Activated naive CD4-positive, alpha-beta T cell treated with anti-CD3 and anti-CD28 coated beads, Interleukin-2, amount 10 ng/mL, durations not matched to agents 7 days and 5 days (primary cell): ENCODE measurements around the gene FAM83D.

Experiments
- CTCF ChIA-PET: fragments of 350-600 bp; sonication (Branson Sonifier 250); formaldehyde crosslinking; loops from one replicate; lab custom pipeline; 2021; ENCODE audit warnings: antibody characterized with exemption; lab: Charles Lee
- DNase-seq: peaks from one replicate; pipeline ENCODE4 v3.0.0-alpha.2; 2020
- H3K27ac Mint-ChIP-seq: one replicate; pipeline ENCODE4 v1.8.0; 2021; ENCODE audit warnings: mild to moderate bottlenecking, moderate library complexity, mixed read lengths
- H3K27me3 Mint-ChIP-seq: one replicate; pipeline ENCODE4 v1.8.0; 2021; ENCODE audit warnings: mild to moderate bottlenecking, mixed read lengths
- H3K36me3 Mint-ChIP-seq: one replicate; pipeline ENCODE4 v1.8.0; 2021; ENCODE audit warnings: mixed read lengths
- H3K4me1 Mint-ChIP-seq: one replicate; pipeline ENCODE4 v1.8.0; 2021; ENCODE audit warnings: mixed read lengths
- H3K4me3 Mint-ChIP-seq: one replicate; pipeline ENCODE4 v1.8.0; 2021; ENCODE audit warnings: mild to moderate bottlenecking, moderate library complexity, mixed read lengths
- H3K9me3 Mint-ChIP-seq: one replicate; pipeline ENCODE4 v1.8.0; 2021; ENCODE audit warnings: mixed read lengths

The FAM83D gene

DNA sequence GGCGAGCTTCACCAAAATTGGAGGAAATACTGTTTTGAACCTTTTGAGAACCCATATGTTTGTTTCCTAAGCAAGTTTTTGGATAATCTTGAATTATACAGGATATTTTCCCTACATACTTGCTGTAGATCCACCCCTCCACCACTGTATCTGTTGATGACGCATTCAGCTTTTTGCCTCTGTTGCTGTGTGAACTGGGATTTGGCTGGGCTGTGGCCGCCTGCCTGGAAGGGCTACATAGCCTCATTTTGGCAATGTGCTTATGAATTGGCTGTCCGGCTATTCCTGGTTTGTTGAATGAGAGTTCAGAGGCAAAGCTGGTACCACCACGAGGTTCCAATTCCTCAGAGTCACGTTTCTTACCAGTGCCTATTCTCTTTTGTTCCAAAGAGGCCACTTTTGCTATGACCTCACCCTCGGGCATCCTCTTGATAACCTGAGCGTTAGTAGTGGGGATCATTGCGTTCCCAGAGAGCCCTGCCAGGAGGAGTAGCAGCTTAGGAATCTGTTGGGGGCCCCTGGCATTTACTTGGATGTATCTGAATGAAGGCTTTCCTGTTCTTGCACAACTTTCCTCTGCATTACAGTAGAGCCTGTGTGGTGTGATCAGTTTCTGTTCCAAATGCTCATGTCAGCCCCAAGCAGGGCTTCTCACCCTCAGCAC is 6.4 kb downstream of the FAM83D start:
- no peaks in the 10 kb centered on the region for H3K9me3 Mint-ChIP-seq
- CTCF ChIA-PET: interaction anchor here (1.1 kb wide), 1 partner anchor 115 kb away, joined by 3 read pairs; no protein-coding TSS in a partner anchor

DNA sequence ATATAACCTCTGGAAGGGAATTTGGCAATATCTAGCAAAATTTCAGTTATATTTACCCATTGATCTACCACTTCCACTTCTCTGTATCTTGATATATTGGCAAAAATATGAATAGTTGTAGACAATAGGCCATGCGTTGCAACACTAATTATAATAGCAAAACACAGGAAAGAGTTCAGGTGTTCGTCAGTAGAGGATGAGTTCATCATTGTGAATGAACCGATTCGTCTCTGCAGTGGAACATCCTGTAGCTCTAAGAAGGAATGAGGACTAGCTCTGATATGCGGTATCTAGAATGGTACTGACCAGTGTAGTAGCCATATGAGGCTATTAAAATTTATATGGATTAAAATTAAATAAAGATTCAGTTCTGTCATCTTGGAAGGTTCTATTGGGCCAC is 8.3 kb downstream of the FAM83D start:
- Mint-ChIP-seq H3K27me3 (no peaks in the 10 kb centered on the region), H3K27ac (no peak overlapping the region), H3K4me3 (no peak overlapping the region), H3K4me1 (peaks cover 27% of the 10 kb centered on the region), H3K36me3 (peaks cover 28% of the 10 kb centered on the region), H3K9me3 (no peaks in the 10 kb centered on the region)
- CTCF ChIA-PET: interaction anchor here (1.3 kb wide), 1 partner anchor 63 kb away, joined by 5 read pairs; no protein-coding TSS in a partner anchor
- DNase-seq: no peak

More for the DNA sequence above, 6.4 kb downstream of the FAM83D start:
- Mint-ChIP-seq H3K4me3 (no peak overlapping the region), H3K4me1 (peaks cover 45% of the 10 kb centered on the region), H3K36me3 (peaks cover 28% of the 10 kb centered on the region), H3K27ac (no peak overlapping the region), H3K27me3 (no peaks in the 10 kb centered on the region)
- no peak for DNase-seq

DNA sequence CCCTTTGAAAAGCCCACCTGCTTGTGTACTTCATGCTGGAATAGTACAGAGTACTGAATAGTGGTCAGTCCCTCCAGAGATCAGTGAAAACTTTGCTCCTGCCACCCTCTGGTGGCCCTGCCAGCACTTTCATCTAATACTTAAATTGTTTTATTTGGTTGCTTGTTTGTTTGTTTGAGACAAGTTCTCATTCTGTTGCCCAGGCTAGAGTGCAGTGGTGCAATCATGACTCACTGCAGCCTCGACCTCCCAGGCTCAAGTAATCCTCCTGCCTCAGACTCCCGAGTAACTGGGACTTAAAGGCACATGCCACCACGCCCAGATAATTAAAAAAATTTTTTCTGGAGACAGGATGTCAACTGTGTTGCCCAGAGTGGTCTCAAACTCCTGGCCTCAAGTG is 9.1 kb downstream of the FAM83D start:
- no peak overlapping the region for H3K27ac Mint-ChIP-seq
- H3K9me3 Mint-ChIP-seq: no peaks in the 10 kb centered on the region
- H3K27me3 Mint-ChIP-seq: no peaks in the 10 kb centered on the region
- peaks cover 24% of the 10 kb centered on the region for H3K4me1 Mint-ChIP-seq
- H3K4me3 Mint-ChIP-seq: no peak overlapping the region
- peaks cover 28% of the 10 kb centered on the region for H3K36me3 Mint-ChIP-seq
- no peak for DNase-seq
- CTCF ChIA-PET: interaction anchor here (0.6 kb wide), 1 partner anchor 872 kb away, joined by 3 read pairs; no protein-coding TSS in a partner anchor

DNA sequence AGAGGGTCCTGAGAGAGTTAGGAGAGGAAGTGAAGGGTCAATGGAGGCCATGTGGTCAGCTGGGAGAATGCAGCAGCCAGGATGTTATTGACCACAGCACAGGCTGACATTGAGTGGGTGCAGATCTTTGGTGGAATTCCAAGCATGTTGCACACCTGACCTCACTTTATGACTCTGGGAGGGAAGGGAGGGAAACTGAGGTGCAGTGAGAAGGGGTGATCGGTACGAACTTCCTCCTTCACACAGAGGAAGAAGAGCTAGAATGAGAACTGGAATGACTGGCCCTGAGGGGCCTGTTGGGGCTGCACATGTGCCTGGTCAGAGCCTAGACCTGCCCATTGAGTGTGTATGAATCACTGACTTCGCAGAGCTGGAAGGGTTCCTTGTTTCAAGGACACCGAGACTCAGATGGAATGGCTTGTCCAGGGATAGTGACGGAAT is 9.8 kb downstream of the FAM83D start:
- Mint-ChIP-seq H3K9me3 (no peaks in the 10 kb centered on the region), H3K4me3 (no peak overlapping the region), H3K27ac (no peak overlapping the region), H3K27me3 (no peaks in the 10 kb centered on the region), H3K36me3 (peaks cover 28% of the 10 kb centered on the region), H3K4me1 (peaks cover 17% of the 10 kb centered on the region)
- CTCF ChIA-PET: interaction anchor here (0.6 to 1.5 kb wide), 3 partner anchors 26 to 873 kb away, joined by 3 to 5 read pairs (median 3); partner anchors contain the start of gene DHX35
- DNase-seq: no peak

DNA sequence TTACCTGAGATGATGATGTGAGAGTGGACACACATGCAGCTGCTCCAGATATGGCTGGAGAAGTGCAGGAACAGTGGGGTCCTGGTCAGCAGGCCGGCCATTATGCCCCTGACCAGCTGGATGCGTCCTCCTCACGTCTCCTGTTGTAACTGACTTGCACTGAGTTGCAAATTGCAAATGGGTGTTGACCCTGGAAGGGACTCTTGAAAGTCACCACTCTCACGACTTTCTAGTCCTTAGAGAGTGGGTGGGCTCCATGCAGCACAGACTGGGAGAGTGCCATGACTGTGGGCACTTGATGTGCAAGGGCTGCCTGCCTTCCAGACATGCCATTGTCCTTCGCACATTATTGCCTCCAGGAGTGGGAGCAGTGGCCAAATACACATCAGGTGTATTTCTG is 10.8 kb downstream of the FAM83D start:
- Mint-ChIP-seq H3K4me3 (no peak overlapping the region), H3K9me3 (no peaks in the 10 kb centered on the region), H3K27ac (no peak overlapping the region), H3K36me3 (peaks cover 33% of the 10 kb centered on the region), H3K27me3 (no peaks in the 10 kb centered on the region), H3K4me1 (peaks cover 13% of the 10 kb centered on the region)
- CTCF ChIA-PET: interaction anchor here (1.1 to 1.5 kb wide), 2 partner anchors 25 to 112 kb away, joined by 3 to 5 read pairs; partner anchors contain the start of gene DHX35
- no peak for DNase-seq

DNA sequence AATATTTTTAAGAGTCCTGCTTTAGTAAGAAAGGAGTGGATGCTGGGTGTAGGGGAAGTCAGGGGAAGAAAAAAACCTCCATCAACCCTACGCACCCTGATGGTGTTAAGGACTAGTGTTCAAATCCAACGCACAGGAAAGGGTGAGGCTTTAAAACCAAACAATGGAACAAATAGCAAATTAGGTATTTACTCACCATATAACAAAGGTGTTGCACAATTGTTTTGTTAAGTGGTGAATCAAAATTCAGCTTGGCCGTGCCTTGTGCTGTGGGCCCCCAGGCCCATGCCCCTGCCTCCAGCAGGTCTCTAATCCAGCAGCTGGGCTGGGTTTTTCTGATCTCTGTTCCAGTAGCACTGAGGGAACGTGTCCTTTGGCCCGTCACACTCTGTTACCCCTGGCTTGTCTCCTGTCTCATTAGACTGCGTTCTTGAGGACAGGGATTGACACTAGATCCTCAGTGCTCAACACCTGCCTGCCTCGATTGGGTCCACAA is 11.8 kb downstream of the FAM83D start:
- H3K9me3 Mint-ChIP-seq: no peaks in the 10 kb centered on the region
- CTCF ChIA-PET: no interaction called here
- H3K4me3 Mint-ChIP-seq: no peak overlapping the region
- no peak overlapping the region for H3K27ac Mint-ChIP-seq
- no peak for DNase-seq
- no peaks in the 10 kb centered on the region for H3K27me3 Mint-ChIP-seq
- peaks cover 40% of the 10 kb centered on the region for H3K36me3 Mint-ChIP-seq
- H3K4me1 Mint-ChIP-seq: peaks cover 9% of the 10 kb centered on the region

DNA sequence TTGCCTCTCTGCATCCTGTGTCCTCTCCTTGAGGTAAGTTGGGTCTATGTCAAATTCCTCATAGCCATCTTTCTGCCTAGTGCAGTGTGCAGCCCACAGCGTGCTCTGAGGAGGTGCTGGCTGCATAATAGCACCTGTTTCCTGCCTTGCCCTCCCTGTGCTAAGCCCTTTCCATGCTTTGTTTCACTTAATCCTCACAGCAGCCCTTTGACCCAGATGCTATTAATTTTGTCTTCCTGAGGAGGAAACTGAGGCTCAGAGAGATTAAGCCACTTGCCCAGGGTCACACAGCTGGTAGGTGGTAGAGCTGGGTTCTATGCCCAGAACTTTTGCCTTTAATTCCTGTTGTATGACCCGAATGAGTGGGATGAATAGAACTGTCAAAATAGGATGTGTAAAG is 13.5 kb downstream of the FAM83D start:
- Mint-ChIP-seq H3K27ac (no peak overlapping the region), H3K27me3 (no peaks in the 10 kb centered on the region), H3K36me3 (peaks cover 46% of the 10 kb centered on the region)

DNA sequence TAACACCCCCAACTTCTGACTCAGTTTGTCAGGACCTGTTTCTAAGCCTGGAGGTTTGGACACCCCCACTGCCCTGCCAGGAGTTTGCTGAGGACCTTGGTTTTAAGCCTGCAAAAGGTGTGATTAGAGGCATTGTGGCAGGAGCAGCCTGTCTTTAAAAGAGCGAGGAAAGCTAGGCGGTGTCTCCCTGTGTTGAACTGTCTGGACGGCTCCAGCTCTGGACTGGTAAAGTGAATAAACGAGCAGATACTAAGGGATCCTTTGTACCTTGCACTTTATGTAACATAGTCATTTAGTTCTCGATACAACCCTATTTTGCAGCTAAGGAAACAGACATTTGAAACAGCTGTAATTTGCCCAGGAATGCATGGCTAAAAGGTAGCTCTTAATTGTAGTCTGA is 14.4 kb downstream of the FAM83D start:
- CTCF ChIA-PET: no interaction called here
- H3K36me3 Mint-ChIP-seq: peaks cover 50% of the 10 kb centered on the region
- H3K4me1 Mint-ChIP-seq: peaks cover 4% of the 10 kb centered on the region
- no peaks in the 10 kb centered on the region for H3K27me3 Mint-ChIP-seq
- DNase-seq: no peak
- H3K27ac Mint-ChIP-seq: no peak overlapping the region
- no peak overlapping the region for H3K4me3 Mint-ChIP-seq
- H3K9me3 Mint-ChIP-seq: no peaks in the 10 kb centered on the region

More for the DNA sequence above, 13.5 kb downstream of the FAM83D start:
- CTCF ChIA-PET: no interaction called here
- no peak overlapping the region for H3K4me3 Mint-ChIP-seq
- no peak for DNase-seq
- H3K9me3 Mint-ChIP-seq: no peaks in the 10 kb centered on the region
- peaks cover 6% of the 10 kb centered on the region for H3K4me1 Mint-ChIP-seq

DNA sequence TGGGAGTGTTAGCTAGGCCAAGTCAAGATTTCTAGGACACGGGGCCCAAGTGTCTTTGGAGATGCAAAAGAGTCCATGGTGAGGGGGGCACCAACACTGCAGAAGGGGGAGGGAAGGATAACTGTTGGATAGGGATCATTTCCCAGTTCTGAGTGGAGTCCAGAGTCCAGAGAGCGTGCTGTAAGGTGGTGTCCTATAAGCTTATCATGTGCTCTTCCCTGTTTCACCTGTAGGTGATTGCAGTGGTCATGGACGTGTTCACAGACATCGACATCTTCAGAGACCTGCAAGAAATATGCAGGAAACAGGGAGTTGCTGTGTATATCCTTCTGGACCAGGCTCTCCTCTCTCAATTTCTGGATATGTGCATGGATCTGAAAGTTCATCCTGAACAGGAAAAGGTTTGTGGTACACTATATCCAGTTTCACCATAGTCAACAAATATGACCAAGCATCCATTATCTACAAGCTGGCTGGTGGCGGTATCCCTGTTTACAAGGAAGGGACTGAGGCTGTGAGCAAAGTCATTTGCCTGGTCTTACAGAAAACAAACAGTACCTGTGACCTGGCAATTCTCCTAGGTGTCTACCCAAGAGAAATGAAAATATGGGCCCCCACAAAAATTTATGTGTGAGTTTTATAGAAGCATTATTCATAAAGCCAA is 15.6 kb downstream of the FAM83D start:
- Mint-ChIP-seq H3K4me1 (peaks cover 4% of the 10 kb centered on the region), H3K4me3 (no peak overlapping the region), H3K9me3 (no peaks in the 10 kb centered on the region), H3K27ac (peak overlapping the region; percentile 65), H3K27me3 (no peaks in the 10 kb centered on the region), H3K36me3 (peaks cover 55% of the 10 kb centered on the region)
- CTCF ChIA-PET: no interaction called here
- DNase-seq: no peak

DNA sequence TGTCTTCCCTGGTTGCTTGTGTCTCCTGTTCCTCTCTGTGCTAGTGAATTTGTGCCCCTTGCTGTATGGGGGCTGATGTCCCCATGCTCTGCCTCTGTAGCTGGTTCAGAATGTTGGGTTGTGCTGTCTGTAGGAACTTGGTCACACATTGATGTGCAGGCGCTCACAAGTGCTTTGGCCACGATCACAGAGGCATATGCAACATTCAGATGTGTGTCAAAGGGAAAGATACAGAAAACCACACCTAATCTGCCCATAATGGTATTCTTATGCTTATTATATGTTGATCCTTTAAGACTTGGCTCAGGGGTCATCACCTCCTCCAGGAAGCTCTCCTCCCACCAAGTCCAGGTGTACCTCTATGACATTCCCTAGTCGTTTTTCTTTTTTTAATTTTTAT is 18.8 kb downstream of the FAM83D start:
- Mint-ChIP-seq H3K4me1 (no peaks in the 10 kb centered on the region), H3K27me3 (no peaks in the 10 kb centered on the region), H3K36me3 (peaks cover 67% of the 10 kb centered on the region), H3K4me3 (no peak overlapping the region), H3K27ac (no peak overlapping the region), H3K9me3 (no peaks in the 10 kb centered on the region)
- no peak for DNase-seq
- CTCF ChIA-PET: no interaction called here

DNA sequence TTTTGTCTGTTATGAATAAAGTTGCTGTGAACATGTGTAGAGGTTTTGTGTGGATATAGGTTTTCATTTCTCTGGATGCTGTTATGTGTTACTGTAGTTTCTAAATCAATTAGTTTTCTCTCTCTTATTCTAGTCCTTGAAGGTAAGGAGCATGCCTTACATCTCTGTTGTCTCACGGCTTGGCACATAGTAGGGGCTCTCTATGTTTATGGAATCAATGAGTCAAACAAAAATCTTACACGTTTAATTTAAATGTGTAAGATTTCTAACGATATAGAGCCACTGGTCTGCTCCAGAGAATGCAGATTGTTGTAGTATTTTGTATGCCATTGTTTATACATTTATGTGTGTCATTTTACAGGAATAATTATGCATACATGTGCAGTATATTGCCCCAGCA is 20.6 kb downstream of the FAM83D start:
- Mint-ChIP-seq H3K27me3 (no peaks in the 10 kb centered on the region), H3K4me3 (no peak overlapping the region), H3K9me3 (no peaks in the 10 kb centered on the region), H3K4me1 (no peaks in the 10 kb centered on the region), H3K36me3 (peaks cover 68% of the 10 kb centered on the region), H3K27ac (no peak overlapping the region)
- no peak for DNase-seq
- CTCF ChIA-PET: no interaction called here

DNA sequence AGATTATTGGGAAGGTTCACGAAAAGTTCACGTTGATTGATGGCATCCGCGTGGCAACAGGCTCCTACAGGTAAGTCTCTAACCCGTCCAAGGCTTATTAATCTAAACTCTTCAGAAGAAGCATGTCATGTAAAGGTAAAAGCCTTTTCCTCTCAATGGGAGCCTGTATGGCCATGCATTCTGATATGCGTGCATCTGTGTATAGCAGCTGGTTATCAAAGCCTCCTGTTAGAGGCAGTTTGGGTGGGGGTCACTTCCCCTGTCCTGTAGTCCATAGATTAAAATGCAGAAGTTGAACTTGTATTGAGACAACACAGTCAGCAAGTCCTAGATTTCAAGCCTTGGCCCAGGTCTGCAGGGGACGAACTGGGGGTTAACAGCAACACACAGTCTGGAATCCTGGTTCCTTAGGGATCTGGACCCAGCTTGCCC is 21.7 kb downstream of the FAM83D start:
- peaks cover 65% of the 10 kb centered on the region for H3K36me3 Mint-ChIP-seq
- CTCF ChIA-PET: no interaction called here

DNA sequence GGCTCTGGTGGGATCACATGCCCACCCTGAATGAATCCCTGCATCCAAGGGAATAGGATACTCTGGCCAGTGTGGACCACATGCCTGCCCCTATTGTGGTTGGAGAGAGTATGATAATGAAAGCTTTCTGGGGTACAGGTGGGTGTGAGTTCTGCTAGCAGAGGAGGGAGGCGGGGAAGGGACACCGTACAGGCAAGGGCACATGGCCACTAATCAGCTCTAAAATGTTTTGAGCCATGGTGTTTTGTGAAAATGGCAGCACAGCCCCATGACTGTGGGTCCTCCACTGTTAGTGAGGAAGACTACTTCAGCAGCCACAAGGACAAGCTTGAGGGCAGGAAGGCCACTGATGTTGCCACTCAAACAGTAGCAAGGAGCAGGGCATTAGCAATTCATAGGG is 24.0 kb downstream of the FAM83D start:
- no peak for DNase-seq
- CTCF ChIA-PET: interaction anchor here (1.6 kb wide), 1 partner anchor 100 kb away, joined by 5 read pairs; no protein-coding TSS in a partner anchor
- H3K9me3 Mint-ChIP-seq: no peaks in the 10 kb centered on the region
- no peaks in the 10 kb centered on the region for H3K4me1 Mint-ChIP-seq
- H3K4me3 Mint-ChIP-seq: no peak overlapping the region
- peaks cover 64% of the 10 kb centered on the region for H3K36me3 Mint-ChIP-seq
- H3K27me3 Mint-ChIP-seq: no peaks in the 10 kb centered on the region
- H3K27ac Mint-ChIP-seq: no peak overlapping the region

More for the DNA sequence above, 21.7 kb downstream of the FAM83D start:
- no peaks in the 10 kb centered on the region for H3K9me3 Mint-ChIP-seq
- no peak overlapping the region for H3K27ac Mint-ChIP-seq
- no peak overlapping the region for H3K4me3 Mint-ChIP-seq
- DNase-seq: no peak
- H3K4me1 Mint-ChIP-seq: no peaks in the 10 kb centered on the region
- no peaks in the 10 kb centered on the region for H3K27me3 Mint-ChIP-seq

DNA sequence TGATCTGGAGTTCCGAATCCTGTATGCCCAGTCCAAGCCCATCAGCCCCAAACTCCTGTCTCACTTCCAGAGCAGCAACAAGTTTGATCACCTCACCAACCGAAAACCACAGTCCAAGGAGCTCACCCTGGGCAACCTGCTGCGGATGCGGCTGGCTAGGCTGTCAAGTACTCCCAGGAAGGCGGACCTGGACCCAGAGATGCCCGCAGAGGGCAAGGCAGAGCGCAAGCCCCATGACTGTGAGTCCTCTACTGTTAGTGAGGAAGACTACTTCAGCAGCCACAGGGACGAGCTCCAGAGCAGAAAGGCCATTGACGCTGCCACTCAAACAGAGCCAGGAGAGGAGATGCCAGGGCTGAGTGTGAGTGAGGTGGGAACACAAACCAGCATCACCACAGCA is 25.4 kb downstream of the FAM83D start:
- no peaks in the 10 kb centered on the region for H3K4me1 Mint-ChIP-seq
- CTCF ChIA-PET: no interaction called here
- peak overlapping the region; percentile 19 for H3K27ac Mint-ChIP-seq
- H3K36me3 Mint-ChIP-seq: peaks cover 57% of the 10 kb centered on the region
- no peaks in the 10 kb centered on the region for H3K27me3 Mint-ChIP-seq
- H3K4me3 Mint-ChIP-seq: no peak overlapping the region
- DNase-seq: no peak
- H3K9me3 Mint-ChIP-seq: no peaks in the 10 kb centered on the region
